HG02981 (cell line): ENCODE measurements around the gene RAD9B.
A peak's percentile ranks its signal among the peaks of the same experiment; 100 is the strongest.
"Not testable (repeated sequence)": the region's sequence is repeated elsewhere in the genome, so short reads cannot be mapped to it uniquely, and the experiment has no call there.

Experiments
- ATAC-seq: cut with Tn5 transposase; IDR thresholded peaks from one replicate; pipeline ENCODE4 v1.9.1; 2021; ENCODE audit warnings: mild to moderate bottlenecking, moderate library complexity; ENCODE audit not compliant: unreplicated experiment

RAD9B gene

GRCh38 chr12:110520876-110521712, 19.0 kb downstream of the RAD9B start:
- ATAC-seq, result not testable (repeated sequence)

- no peak for ATAC-seq
Measured at GRCh38 chr12:110528277-110528839, 26.2 kb downstream of the RAD9B start.

- no peak for ATAC-seq
Measured at GRCh38 chr12:110530511-110530910, 28.4 kb downstream of the RAD9B start.

GRCh38 chr12:110531741-110532333, 29.7 kb downstream of the RAD9B start:
- peak; percentile 83 for ATAC-seq

- ATAC-seq, result no peak
Measured at GRCh38 chr12:110532644-110533043, 30.5 kb downstream of the RAD9B start.

GRCh38 chr12:110533607-110534006, 31.5 kb downstream of the RAD9B start:
- no peak for ATAC-seq

- ATAC-seq, result no peak
Measured at GRCh38 chr12:110534811-110535210, 32.7 kb downstream of the RAD9B start.

- ATAC-seq, result no peak
Measured at GRCh38 chr12:110536834-110537604, 34.9 kb downstream of the RAD9B start.

GRCh38 chr12:110537605-110538409, 35.7 kb downstream of the RAD9B start:
- ATAC-seq, result no peak

- ATAC-seq, result no peak
Measured at GRCh38 chr12:110538869-110539622, 36.9 kb downstream of the RAD9B start.

GRCh38 chr12:110540048-110540447, 37.9 kb downstream of the RAD9B start:
- no peak for ATAC-seq

- no peak for ATAC-seq
Measured at GRCh38 chr12:110543252-110543959, 41.3 kb downstream of the RAD9B start.

GRCh38 chr12:110543965-110544364, 41.8 kb downstream of the RAD9B start:
- no peak for ATAC-seq

- ATAC-seq, result not testable (repeated sequence)
Measured at GRCh38 chr12:110545259-110545658, 43.1 kb downstream of the RAD9B start.

- ATAC-seq, result no peak
Measured at GRCh38 chr12:110545812-110546211, 43.7 kb downstream of the RAD9B start.

GRCh38 chr12:110546339-110546738, 44.2 kb downstream of the RAD9B start:
- no peak for ATAC-seq

- no peak for ATAC-seq
Measured at GRCh38 chr12:110547090-110547489, 45.0 kb downstream of the RAD9B start.

- ATAC-seq, result no peak
Measured at GRCh38 chr12:110548678-110549077, 46.5 kb downstream of the RAD9B start.

GRCh38 chr12:110549716-110550115, 47.6 kb downstream of the RAD9B start:
- ATAC-seq, result no peak
